Mucosa of stomach (tissue), 1 donor: Measurements from ENCODE around the gene NFATC4.
"Not testable (repeated sequence)": the region's sequence is repeated elsewhere in the genome, so short reads cannot be mapped to it uniquely, and the experiment has no call there.

ENCODE experiments used
- H3K27me3 ChIP-seq: one replicate; pipeline ENCODE4 v1.7.0; 2013; ENCODE audit warnings: mild to moderate bottlenecking, low read length; ENCODE audit not compliant: control insufficient read depth, insufficient read depth
- H3K36me3 ChIP-seq: one replicate; pipeline ENCODE4 v1.7.0; 2013; ENCODE audit warnings: low read length; ENCODE audit not compliant: control insufficient read depth, insufficient read depth
- H3K4me1 ChIP-seq: one replicate; pipeline ENCODE4 v1.7.0; 2013; ENCODE audit warnings: mild to moderate bottlenecking, low read length; ENCODE audit not compliant: control insufficient read depth, insufficient read depth
- H3K4me3 ChIP-seq: one replicate; pipeline ENCODE4 v1.7.0; 2013; ENCODE audit warnings: low read length
- H3K9ac ChIP-seq: one replicate; pipeline ENCODE4 v1.7.0; 2013; ENCODE audit warnings: mild to moderate bottlenecking, low read length, moderate library complexity
- H3K9me3 ChIP-seq: one replicate; pipeline ENCODE4 v1.7.0; 2013; ENCODE audit warnings: mild to moderate bottlenecking, low read length, moderate library complexity; ENCODE audit not compliant: control insufficient read depth
- donor health status: Pancreatic carcinoma.

Gene NFATC4

DNA sequence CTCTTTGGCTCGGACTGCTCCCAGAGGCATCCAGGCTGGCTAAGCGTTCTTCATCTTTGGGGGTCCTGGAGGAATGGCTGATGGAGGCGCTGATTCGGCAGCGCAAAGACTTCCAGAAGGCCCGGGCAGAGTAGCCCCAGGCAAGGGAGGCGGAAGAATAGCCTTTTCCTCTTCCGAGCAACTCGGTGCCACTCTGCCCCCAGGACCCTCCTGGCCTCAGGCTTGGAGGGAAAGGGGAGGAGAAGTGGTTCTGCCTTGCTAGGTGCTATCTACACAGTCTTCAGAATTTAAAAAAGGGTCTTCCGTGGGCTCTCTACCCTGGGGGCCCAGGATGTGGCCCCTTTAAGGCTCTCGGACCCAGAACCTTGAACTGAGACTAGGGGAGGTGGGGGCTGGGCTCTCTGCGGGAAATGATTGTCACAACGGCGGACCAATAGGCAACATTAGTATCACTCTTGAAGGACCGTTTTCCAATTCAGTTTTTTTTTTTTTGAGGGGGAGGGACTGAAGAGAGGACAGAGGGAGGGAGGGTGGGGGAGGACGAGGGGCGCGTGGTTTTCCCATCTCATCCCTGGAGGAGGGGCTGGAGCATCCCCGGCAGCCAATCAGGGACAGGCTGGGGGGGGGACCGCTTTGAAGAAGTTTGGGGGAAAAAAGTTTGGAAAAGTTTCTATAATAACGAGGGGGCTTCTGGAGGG, at the start of gene NFATC4:
Gene NFATC4, plus strand, starts transcription at position 671 of the 698 bp plus-strand sequence. CDS start 157 bp downstream, outside the sequence.
- peaks cover 17% of the 10 kb centered on the region for H3K27me3 ChIP-seq
- H3K4me3 ChIP-seq: peak within 1 kb of the TSS; percentile 94
- H3K9me3 ChIP-seq: no peaks in the 10 kb centered on the region
- H3K4me1 ChIP-seq: peaks cover 18% of the 10 kb centered on the region
- H3K9ac ChIP-seq: peak within 1 kb of the TSS; percentile 85
- no peaks in the 10 kb centered on the region for H3K36me3 ChIP-seq

GRCh38 chr14:24321212-24321975, 46.6 kb upstream of the NFATC4 start:
- no peak overlapping the region for H3K9ac ChIP-seq
- H3K36me3 ChIP-seq: no peaks in the 10 kb centered on the region
- H3K4me1 ChIP-seq: peaks cover 2% of the 10 kb centered on the region
- H3K27me3 ChIP-seq: peaks cover 10% of the 10 kb centered on the region
- no peaks in the 10 kb centered on the region for H3K9me3 ChIP-seq
- H3K4me3 ChIP-seq: no peak overlapping the region

- Histone ChIP-seq H3K9ac (no peak overlapping the region), H3K4me3 (no peak overlapping the region), H3K27me3 (peaks cover 10% of the 10 kb centered on the region), H3K4me1 (no peaks in the 10 kb centered on the region), H3K9me3 (no peaks in the 10 kb centered on the region), H3K36me3 (no peaks in the 10 kb centered on the region)
These were observed 45.3 kb upstream of the NFATC4 start for GRCh38 chr14:24322672-24323071.

DNA sequence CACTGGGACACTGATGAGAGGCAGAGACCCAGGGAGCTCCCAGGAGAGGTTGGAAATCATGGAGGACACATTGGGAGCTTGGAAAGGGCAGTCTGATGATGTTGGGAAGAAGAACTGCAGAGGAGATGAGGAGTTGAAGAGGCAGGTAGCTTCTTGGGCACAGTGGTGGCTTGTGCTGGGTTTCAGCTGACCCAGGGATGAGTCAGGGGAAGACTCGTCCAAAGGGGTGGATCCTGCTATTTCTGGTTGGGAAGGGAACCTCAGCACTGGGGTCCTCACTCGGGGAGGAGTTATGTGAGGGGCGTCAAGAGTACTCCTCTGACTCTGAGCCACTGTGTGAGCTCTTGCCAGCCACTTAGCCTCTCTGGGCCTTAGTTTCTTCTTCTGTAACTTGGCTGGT, 44.6 kb upstream of the NFATC4 start:
- no peaks in the 10 kb centered on the region for H3K4me1 ChIP-seq
- peaks cover 10% of the 10 kb centered on the region for H3K27me3 ChIP-seq
- H3K9me3 ChIP-seq: no peaks in the 10 kb centered on the region
- H3K4me3 ChIP-seq: no peak overlapping the region
- no peak overlapping the region for H3K9ac ChIP-seq
- H3K36me3 ChIP-seq: no peaks in the 10 kb centered on the region

DNA sequence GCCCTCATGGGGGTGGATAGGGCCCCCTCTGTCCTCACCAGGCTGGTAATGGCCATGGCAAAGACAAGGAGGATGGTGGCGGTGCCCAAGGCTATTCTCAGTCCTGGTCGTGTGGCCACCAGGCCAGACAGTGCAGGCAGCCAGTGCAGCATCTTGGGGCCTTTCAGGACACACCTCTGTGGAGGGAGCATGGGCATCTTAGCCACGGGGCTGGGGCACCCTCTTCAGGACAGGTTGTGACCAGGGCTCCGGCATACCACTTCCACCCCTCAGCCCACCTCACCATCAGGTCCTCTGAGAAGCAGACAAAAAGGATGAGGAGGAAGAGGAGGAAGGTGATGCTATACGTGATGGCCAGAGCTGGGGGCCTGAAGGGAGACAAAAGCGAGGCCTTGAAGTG, 44.0 kb upstream of the NFATC4 start:
- Histone ChIP-seq H3K27me3 (peaks cover 11% of the 10 kb centered on the region), H3K9ac (no peak overlapping the region), H3K36me3 (no peaks in the 10 kb centered on the region), H3K4me3 (no peak overlapping the region), H3K4me1 (no peaks in the 10 kb centered on the region), H3K9me3 (no peaks in the 10 kb centered on the region)

GRCh38 chr14:24325041-24325530, 42.9 kb upstream of the NFATC4 start:
- no peaks in the 10 kb centered on the region for H3K36me3 ChIP-seq
- H3K4me1 ChIP-seq: no peaks in the 10 kb centered on the region
- no peak overlapping the region for H3K4me3 ChIP-seq
- no peaks in the 10 kb centered on the region for H3K9me3 ChIP-seq
- H3K9ac ChIP-seq: no peak overlapping the region
- H3K27me3 ChIP-seq: peaks cover 10% of the 10 kb centered on the region

DNA sequence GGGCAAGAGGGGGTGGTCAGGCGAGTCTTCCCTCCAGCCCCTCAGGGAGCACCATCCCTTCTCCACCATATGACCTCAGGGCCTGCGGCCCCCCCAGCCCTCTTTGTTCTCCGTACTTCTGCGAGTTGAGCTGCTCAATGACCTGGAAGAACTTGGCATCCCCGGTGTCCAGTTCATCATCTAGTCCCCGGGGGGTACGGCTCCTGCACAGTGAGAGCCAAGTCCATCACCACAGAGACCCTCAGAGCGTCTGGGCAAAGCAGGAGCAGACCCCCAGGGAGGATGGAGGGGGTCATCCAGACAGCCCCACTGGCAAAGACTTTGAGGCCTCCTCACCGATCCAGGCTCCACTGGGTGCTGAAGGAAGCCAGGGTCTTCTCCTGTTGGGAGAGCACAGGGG, 42.0 kb upstream of the NFATC4 start:
- Histone ChIP-seq H3K9me3 (no peaks in the 10 kb centered on the region), H3K36me3 (no peaks in the 10 kb centered on the region), H3K27me3 (peaks cover 10% of the 10 kb centered on the region), H3K4me3 (no peak overlapping the region), H3K4me1 (no peaks in the 10 kb centered on the region), H3K9ac (no peak overlapping the region)

DNA sequence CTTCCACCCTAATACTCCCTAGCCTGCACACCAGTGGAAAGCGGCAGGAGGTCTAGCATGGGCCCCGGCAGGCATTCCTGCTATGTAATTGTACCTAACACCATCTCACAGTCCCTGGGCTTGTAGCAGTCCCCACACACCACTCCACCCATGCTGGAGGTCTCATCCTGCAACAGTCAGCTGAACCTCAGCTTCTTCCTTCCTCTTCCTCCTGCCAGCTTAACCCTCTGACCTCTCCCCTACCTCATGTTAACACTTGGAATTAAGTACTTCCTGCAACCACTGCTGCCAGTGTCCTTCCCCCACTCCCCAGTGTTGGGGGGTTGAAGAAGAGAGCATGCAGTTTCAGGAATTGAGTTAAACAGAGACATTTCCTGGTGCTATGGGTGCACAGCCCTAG, 40.7 kb upstream of the NFATC4 start:
- Histone ChIP-seq H3K9me3 (no peaks in the 10 kb centered on the region), H3K27me3 (peaks cover 10% of the 10 kb centered on the region), H3K9ac (no peak overlapping the region), H3K36me3 (no peaks in the 10 kb centered on the region), H3K4me1 (peaks cover 1% of the 10 kb centered on the region), H3K4me3 (no peak overlapping the region)

DNA sequence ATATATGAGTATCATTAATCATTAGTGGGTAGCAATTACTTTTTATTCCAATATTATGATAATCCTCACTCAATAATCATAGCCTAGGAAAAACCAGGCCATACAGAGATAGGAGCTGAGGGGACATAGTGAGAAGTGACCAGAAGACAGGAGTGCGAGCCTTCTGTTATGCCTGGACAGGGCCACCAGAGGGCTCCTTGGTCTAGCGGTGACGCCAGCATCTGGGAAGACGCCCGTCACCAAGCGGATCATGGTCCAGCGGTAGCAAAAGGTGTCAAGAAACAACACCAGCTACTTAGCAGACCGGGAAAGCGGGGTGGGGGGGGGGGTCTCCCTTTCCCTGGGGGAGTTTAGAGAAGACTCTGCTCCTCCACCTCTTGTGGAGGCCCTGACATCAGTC, 40.1 kb upstream of the NFATC4 start:
- not testable (repeated sequence) for H3K4me3 ChIP-seq, H3K9me3 ChIP-seq, H3K27me3 ChIP-seq, H3K4me1 ChIP-seq, H3K9ac ChIP-seq, H3K36me3 ChIP-seq

- Histone ChIP-seq H3K9ac (peak overlapping the region; percentile 15), H3K4me3 (no peak overlapping the region), H3K4me1 (peaks cover 20% of the 10 kb centered on the region), H3K27me3 (peaks cover 19% of the 10 kb centered on the region), H3K36me3 (no peaks in the 10 kb centered on the region), H3K9me3 (no peaks in the 10 kb centered on the region)
These were observed 38.8 kb upstream of the NFATC4 start for GRCh38 chr14:24329073-24329663.

- no peaks in the 10 kb centered on the region for H3K36me3 ChIP-seq
- no peak overlapping the region for H3K4me3 ChIP-seq
- H3K4me1 ChIP-seq: peaks cover 26% of the 10 kb centered on the region
- no peaks in the 10 kb centered on the region for H3K9me3 ChIP-seq
- peak overlapping the region; percentile 15 for H3K9ac ChIP-seq
- H3K27me3 ChIP-seq: peaks cover 24% of the 10 kb centered on the region
These were observed 38.2 kb upstream of the NFATC4 start for GRCh38 chr14:24329736-24330135.
